HepG2 (cell line): ENCODE results near the gene INKA2. TPM values are rescaled to one million over a fixed set of nuclear protein-coding genes. Genes with fewer than 3 reads are reported as not detected.

Experiments used
- ATAC-seq: fragments of 200-7000 bp; cut with Tn5 transposase; 3 replicates; pipeline ENCODE4 v1.9.1; 2020; ENCODE audit warnings: mild to moderate bottlenecking, moderate library complexity
- BruUV-seq: library from RNA; stranded (reverse); fragments of 400-500 nt; replicated peaks from 2 replicates; lab custom pipeline; 2021; lab: Mats Ljungman, UMichigan
- CTCF ChIA-PET: fragments of 300-600 bp; formaldehyde crosslinking; extraction: SDS; loops from one replicate; lab custom pipeline; 2021; ENCODE audit warnings: low total read pairs, inconsistent platforms, low intra/inter-chr PET ratio; lab: Yijun Ruan, JAX
- POLR2A ChIA-PET: fragments of 350-600 bp; sonication (Branson Sonifier 250); formaldehyde crosslinking; loops from one replicate; lab custom pipeline; 2020; ENCODE audit warnings: antibody characterized with exemption, inconsistent platforms; lab: Yijun Ruan, JAX
- DNase-seq: peaks from one replicate; pipeline ENCODE4 v3.0.0-alpha.2; 2015; ENCODE audit warnings: low spot score
- FAIRE-seq: peaks from 3 replicates; lab custom pipeline; 2011; peaks lifted over from hg19 to GRCh38; lab: Jason Lieb, UNC
- H2AFZ ChIP-seq: one replicate; pipeline ENCODE4 v1.6.1; 2011; ENCODE audit warnings: low read length, inconsistent platforms
- H3K27ac ChIP-seq: fragments of 300-600 bp; 3 replicates; pipeline ENCODE4 v1.8.0; 2011; ENCODE audit warnings: mixed run types, mild to moderate bottlenecking, mixed read lengths, low read length, inconsistent platforms; ENCODE audit not compliant: insufficient read depth; ENCODE audit errors: extremely low read length
- H3K27me3 ChIP-seq, 2 experiments: fragments of 200-600 bp in 1 of 2; 2 replicates in 1 of 2; 3 replicates in 1 of 2; pipeline versions ENCODE4 v1.6.0 to v1.8.0; 2011; ENCODE audit warnings: low read length in 2 of 2, mild to moderate bottlenecking in 2 of 2, moderate library complexity in 2 of 2, inconsistent platforms in 1 of 2; ENCODE audit not compliant: insufficient read depth in 2 of 2, control insufficient read depth in 1 of 2
- H3K36me3 ChIP-seq, 2 experiments: fragments of 200-600 bp in 1 of 2; replicated peaks in 1 of 2; 2 replicates in 1 of 2; 3 replicates in 1 of 2; pipeline versions ENCODE4 v1.5.1 to v1.8.0; 2011; ENCODE audit warnings: low read length in 2 of 2, inconsistent platforms in 1 of 2; ENCODE audit not compliant: insufficient read depth in 2 of 2, control insufficient read depth in 1 of 2
- H3K4me1 ChIP-seq: 2 replicates; pipeline ENCODE4 v1.5.1; 2012; ENCODE audit warnings: low read length, inconsistent platforms; ENCODE audit not compliant: insufficient read depth
- H3K4me2 ChIP-seq: 2 replicates; pipeline ENCODE4 v1.6.0; 2011; ENCODE audit warnings: low read depth, low read length, inconsistent platforms
- H3K4me3 ChIP-seq, 3 experiments: fragments of 200-600 bp in 1 of 3; sonication (generic), shearing (Covaris generic) in 1 of 3; replicated peaks in 1 of 3; 2 replicates each; pipeline ENCODE4 v1.5.1; 2011 to 2016; ENCODE audit warnings: low read length in 3 of 3, inconsistent platforms in 2 of 3, low read depth in 2 of 3, mild to moderate bottlenecking in 2 of 3, control low read depth in 1 of 3, mixed read lengths in 1 of 3; ENCODE audit not compliant: insufficient read depth in 1 of 3
- H3K79me2 ChIP-seq: one replicate; pipeline ENCODE4 v1.6.1; 2011; ENCODE audit warnings: low read length, inconsistent platforms; ENCODE audit not compliant: insufficient read depth
- H3K9ac ChIP-seq: 2 replicates; pipeline ENCODE4 v1.6.0; 2011; ENCODE audit warnings: mild to moderate bottlenecking, low read depth, low read length, inconsistent platforms; ENCODE audit not compliant: insufficient read depth
- H3K9me3 ChIP-seq: 2 replicates; pipeline ENCODE4 v1.5.1; 2012; ENCODE audit warnings: mild to moderate bottlenecking, low read length
- H4K20me1 ChIP-seq: 2 replicates; pipeline ENCODE4 v1.6.0; 2011; ENCODE audit warnings: inconsistent platforms, mild to moderate bottlenecking, low read length, moderate library complexity; ENCODE audit not compliant: insufficient read depth
- BCL6 ChIP-seq: IDR thresholded peaks from 2 replicates; pipeline ENCODE4 v1.6.1; 2016; ENCODE audit warnings: missing genetic modification reagents, missing compliant biosample characterization
- CHCHD3 ChIP-seq: sonication (generic); formaldehyde crosslinking; IDR thresholded peaks from 2 replicates; pipeline ENCODE4 v1.8.0; 2022; ENCODE audit warnings: mild to moderate bottlenecking, missing genetic modification reagents, moderate library complexity
- GMEB2 ChIP-seq: IDR thresholded peaks from 2 replicates; pipeline ENCODE4 v1.6.1; 2016; ENCODE audit warnings: missing biosample characterization, missing genetic modification reagents, low read depth
- KAT2B ChIP-seq: fragments of 150-350 bp; IDR thresholded peaks from 2 replicates; pipeline ENCODE4 v1.6.1; 2014; ENCODE audit warnings: low read depth, low read length, borderline replicate concordance
- NCOR1 ChIP-seq: fragments of 200-600 bp; sonication (generic); IDR thresholded peaks from 2 replicates; pipeline ENCODE4 v1.7.0; 2017; ENCODE audit warnings: antibody characterized with exemption, low read length, borderline replicate concordance
- NFKBIZ ChIP-seq: IDR thresholded peaks from 2 replicates; pipeline ENCODE4 v1.6.1; 2018; ENCODE audit warnings: missing genetic modification reagents, missing compliant biosample characterization
- RCOR2 ChIP-seq: IDR thresholded peaks from 2 replicates; pipeline ENCODE4 v1.6.1; 2016; ENCODE audit warnings: missing biosample characterization, missing genetic modification reagents
- SUZ12 ChIP-seq: fragments of 150-350 bp; IDR thresholded peaks from 2 replicates; pipeline ENCODE4 v1.6.1; 2014; ENCODE audit warnings: low read depth, low read length
- ZNF12 ChIP-seq: sonication (generic); formaldehyde crosslinking; IDR thresholded peaks from 2 replicates; pipeline ENCODE4 v1.5.0; 2020; ENCODE audit warnings: missing genetic modification reagents
- ZNF331 ChIP-seq: sonication (generic); formaldehyde crosslinking; IDR thresholded peaks from 2 replicates; pipeline ENCODE4 v1.4.0; 2020; ENCODE audit warnings: missing genetic modification reagents
- ZNF775 ChIP-seq: sonication (generic); formaldehyde crosslinking; IDR thresholded peaks from 2 replicates; pipeline ENCODE4 v1.4.0; 2020; ENCODE audit warnings: missing genetic modification reagents, mild to moderate bottlenecking, moderate library complexity, borderline replicate concordance
- WGBS: methylation state at CpG from one replicate; pipeline ENCODE4 v1.1.6; 2017; ENCODE audit warnings: low lambda C conversion rate; 5-methylcytosine and 5-hydroxymethylcytosine counted together
- in situ Hi-C: cut with HindIII; loops from 2 replicates; pipeline ENCODE4 v1.10.0; 2017; ENCODE audit warnings: low pct_unique_long_range_greater_than_20kb; ENCODE audit not compliant: extremely low pct_ligation_motif_present
- intact Hi-C: fragments of 100-400 bp; cut with micrococcal nuclease; formaldehyde crosslinking; loops from one replicate; pipeline ENCODE4 v1.10.0; 2022; ENCODE audit not compliant: unreplicated experiment
- polyA plus RNA-seq, 8 experiments: library from polyadenylated mRNA; depleted of rRNA in 3 of 8; stranded (reverse) in 7 of 8; unstranded in 1 of 8; fragments of >200 nt; fragmentation: Illumina TruSeq in 4 of 8; extraction: Trizol in 4 of 8; gene quantifications; 2 replicates each; pipeline versions ENCODE4 v1.2.1 to v1.2.3, GENCODE V29; 2011 to 2016; ENCODE audit warnings: low read depth in 4 of 8, missing spikeins in 1 of 8, mixed read lengths in 1 of 8; ENCODE audit not compliant: insufficient read depth in 1 of 8
- total RNA-seq, 5 experiments: library from RNA; depleted of rRNA; stranded (reverse); fragments of >200 nt; fragmentation: Illumina TruSeq; extraction: Trizol; gene quantifications; 2 replicates each; pipeline ENCODE4 v1.2.3, GENCODE V29; 2016; ENCODE audit warnings: low read depth in 1 of 5
- TF ChIP-seq, protein P1 (sequence below): sonication (generic); formaldehyde crosslinking; IDR thresholded peaks from 2 replicates; pipeline ENCODE4 v1.4.0; 2020; ENCODE audit warnings: mild to moderate bottlenecking, missing genetic modification reagents

INKA2 gene
- total and polyA plus RNA-seq, 2 of the 13 experiments (the other 11 are each of a cell fraction or from before 2014, with no cell fraction given), result 2.6 to 4.6 TPM

GRCh38 chr1:111751906-111752575 is 12.8 kb upstream of the INKA2 start:
- Histone ChIP-seq H3K9ac (no peak overlapping the region), H3K27ac (no peak overlapping the region), H3K79me2 (peaks cover 9% of the 10 kb centered on the region), H3K4me1 (peaks cover 37% of the 10 kb centered on the region), H3K9me3 (no peaks in the 10 kb centered on the region), H3K4me3 (no peak overlapping the region), H3K36me3 (no peaks in the 10 kb centered on the region), H2AFZ (no peak overlapping the region), H4K20me1 (no peaks in the 10 kb centered on the region; the same call in 1 of the 2 replicates), H3K4me2 (no peak overlapping the region)
- DNase-seq, result no peak
- ChIA-PET POLR2A (no interaction called here), CTCF (no interaction called here)
- no TSS peak for BruUV-seq
- ATAC-seq, result no peak
- no peak for FAIRE-seq
- intact Hi-C loops, result no loop called here
- in situ Hi-C loops, result no loop called here
- WGBS, result 38% methylated on average over 2 of the region's 2 CpGs
- no peak for TF ChIP-seq RCOR2 (CRISPR knock-in tag)
- TF ChIP-seq, all 625 proteins: peak for 0
- no peaks in the 10 kb centered on the region; a peak in 1 of 5 replicates for H3K27me3 ChIP-seq

GRCh38 chr1:111750856-111751255 is 11.7 kb upstream of the INKA2 start:
- H3K4me2 ChIP-seq, result no peak overlapping the region
- ChIA-PET POLR2A (no interaction called here), CTCF (no interaction called here)
- no peak overlapping the region for H3K27ac ChIP-seq
- intact Hi-C loops (no loop called here), in situ Hi-C loops (no loop called here)
- H3K36me3 ChIP-seq, result no peaks in the 10 kb centered on the region
- WGBS, result 36% methylated on average over 2 of the region's 2 CpGs
- H3K4me1 ChIP-seq, result peaks cover 32% of the 10 kb centered on the region
- no peak for ATAC-seq
- no peaks in the 10 kb centered on the region for H3K9me3 ChIP-seq
- DNase-seq, result no peak
- H3K9ac ChIP-seq, result no peak overlapping the region
- BruUV-seq, result no TSS peak
- FAIRE-seq, result no peak
- H3K27me3 ChIP-seq, result no peaks in the 10 kb centered on the region; a peak in 1 of 5 replicates
- H3K79me2 ChIP-seq, result no peaks in the 10 kb centered on the region
- no peak overlapping the region for H2AFZ ChIP-seq
- no peak overlapping the region for H3K4me3 ChIP-seq
- H4K20me1 ChIP-seq, result no peaks in the 10 kb centered on the region; the same call in 1 of the 2 replicates
- no peak for TF ChIP-seq CHCHD3 (CRISPR knock-in tag)
- TF ChIP-seq, protein P1, sequence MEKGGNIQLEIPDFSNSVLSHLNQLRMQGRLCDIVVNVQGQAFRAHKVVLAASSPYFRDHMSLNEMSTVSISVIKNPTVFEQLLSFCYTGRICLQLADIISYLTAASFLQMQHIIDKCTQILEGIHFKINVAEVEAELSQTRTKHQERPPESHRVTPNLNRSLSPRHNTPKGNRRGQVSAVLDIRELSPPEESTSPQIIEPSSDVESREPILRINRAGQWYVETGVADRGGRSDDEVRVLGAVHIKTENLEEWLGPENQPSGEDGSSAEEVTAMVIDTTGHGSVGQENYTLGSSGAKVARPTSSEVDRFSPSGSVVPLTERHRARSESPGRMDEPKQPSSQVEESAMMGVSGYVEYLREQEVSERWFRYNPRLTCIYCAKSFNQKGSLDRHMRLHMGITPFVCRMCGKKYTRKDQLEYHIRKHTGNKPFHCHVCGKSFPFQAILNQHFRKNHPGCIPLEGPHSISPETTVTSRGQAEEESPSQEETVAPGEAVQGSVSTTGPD (CRISPR knock-in tag), result no peak
- no peak for TF ChIP-seq NCOR1
- no peak for TF ChIP-seq SUZ12
- TF ChIP-seq ZNF331 (CRISPR knock-in tag), result no peak
- TF ChIP-seq BCL6 (CRISPR knock-in tag), result no peak
- TF ChIP-seq GMEB2, result no peak
- TF ChIP-seq KAT2B, result no peak
- TF ChIP-seq ZNF12 (CRISPR knock-in tag), result no peak
- no peak for TF ChIP-seq ZNF775 (CRISPR knock-in tag)
- TF ChIP-seq NFKBIZ (CRISPR knock-in tag), result no peak
